ENCODE data around the gene AIRE.
A peak's percentile ranks its signal among the peaks of the same experiment; 100 is the strongest.

Gene AIRE

DNA sequence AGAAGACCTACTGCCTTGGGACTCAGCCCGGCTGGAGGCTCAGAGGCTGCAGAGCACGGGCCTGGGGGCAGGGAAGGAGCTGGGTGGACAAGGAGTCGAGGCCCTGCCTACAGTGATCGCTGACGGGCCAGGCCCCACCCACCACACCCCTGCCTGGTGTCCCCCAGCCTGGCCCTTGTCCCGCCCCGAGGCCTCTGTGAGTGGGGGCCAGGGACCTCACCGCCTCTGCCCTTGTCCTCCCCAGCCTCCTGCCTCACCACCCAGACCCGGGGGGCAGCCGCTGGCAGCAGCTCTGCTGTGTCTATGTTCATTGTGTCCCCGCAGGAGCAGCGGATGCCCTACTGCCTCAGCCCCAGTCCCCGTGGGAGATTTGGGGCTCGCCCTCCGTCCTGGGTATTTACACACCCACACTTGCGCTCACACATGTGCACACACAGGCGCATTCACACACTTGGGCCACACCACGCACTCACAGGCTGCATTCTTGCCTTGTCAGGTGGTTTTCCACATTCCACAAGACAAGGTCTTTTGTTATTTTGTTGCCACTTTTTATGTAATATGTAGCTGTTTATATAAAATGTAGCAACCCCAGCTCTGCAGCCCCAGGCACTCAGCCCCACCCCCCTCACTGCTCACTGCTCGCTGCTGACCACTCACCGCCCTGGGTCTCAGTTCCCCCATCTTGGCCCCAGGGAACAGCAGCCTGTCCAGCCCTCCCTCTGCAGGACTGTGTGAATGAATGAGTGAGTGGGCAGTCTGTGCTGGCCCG, 21.4 kb downstream of the AIRE start:
- no peak for DNase-seq

DNA sequence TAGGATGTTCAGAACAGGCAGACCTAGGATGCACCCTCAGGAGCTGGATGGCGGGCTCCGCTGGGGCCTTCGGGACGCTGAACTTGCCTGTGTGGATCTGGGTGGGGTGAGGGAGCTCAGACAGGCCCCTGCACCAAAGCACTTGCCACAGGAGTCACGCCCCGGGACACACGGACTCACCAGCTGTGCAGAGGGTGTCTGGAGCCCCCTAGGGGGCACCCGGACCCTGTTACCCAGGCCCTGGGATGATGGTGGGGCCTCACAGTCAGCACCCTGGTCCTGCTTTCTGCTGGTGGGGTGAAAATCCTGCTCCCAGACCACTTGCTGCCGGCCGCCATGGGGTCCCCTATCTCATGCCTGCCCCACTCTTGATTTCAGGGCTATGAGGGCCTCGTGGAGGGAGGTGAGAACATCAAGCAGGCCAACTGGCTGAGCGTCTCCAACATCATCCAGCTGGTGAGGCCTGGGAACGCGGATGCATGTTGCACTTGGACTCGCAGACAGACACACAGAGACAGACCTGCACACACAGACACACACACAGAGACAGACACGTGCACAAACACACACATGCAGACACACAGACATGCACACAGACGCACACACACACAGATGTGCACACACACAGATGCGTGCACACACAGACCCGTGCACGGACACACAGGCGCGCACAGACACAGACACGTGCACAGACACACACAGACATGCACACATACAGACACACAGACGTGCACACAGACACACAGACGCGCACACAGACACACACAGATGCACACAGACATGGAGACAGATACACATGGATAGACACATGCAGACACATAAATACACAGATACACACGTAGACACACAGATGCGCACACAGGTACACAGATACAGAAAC, 25.2 kb downstream of the AIRE start:
- no peak for DNase-seq

- no peak for DNase-seq
Observed at GRCh38 chr21:44312089-44312488, 26.4 kb downstream of the AIRE start.

DNA sequence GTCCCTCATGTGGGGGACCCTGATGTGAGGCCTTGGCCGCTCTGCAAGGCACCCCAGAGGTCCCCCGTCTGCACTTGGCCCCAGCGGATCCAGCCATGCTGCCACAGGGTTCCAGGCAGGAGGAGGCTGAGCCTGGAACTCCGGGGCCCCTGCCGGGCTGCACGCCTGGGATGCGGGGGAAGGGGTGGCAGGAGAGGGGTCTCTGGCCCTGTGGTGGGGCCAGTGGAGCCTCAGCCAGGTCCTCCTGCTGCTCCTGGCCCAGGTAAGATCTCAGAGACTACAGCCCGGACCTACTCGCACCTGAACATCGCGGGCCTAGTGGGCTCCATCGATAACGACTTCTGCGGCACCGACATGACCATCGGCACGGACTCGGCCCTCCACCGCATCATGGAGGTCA, 27.0 kb downstream of the AIRE start:
- no peak for DNase-seq

DNA sequence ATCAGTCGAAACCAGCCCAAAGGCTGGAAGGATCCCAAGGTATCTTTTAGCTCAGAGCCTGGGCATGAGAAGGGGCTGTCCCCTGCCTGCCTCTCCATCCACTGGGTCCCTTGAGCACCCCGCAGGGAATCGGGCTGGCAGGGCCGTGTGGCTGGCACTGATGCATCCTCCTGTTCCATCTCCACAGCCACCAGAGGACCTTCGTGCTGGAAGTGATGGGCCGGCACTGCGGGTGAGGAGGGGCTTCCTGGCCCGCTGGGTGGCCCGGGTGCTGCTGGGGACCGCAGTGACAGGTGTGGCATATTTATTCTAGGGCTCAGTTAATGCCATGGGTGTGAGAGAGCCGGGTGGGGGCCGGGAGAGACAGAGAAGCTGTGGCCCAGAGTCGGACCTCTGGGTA, 27.8 kb downstream of the AIRE start:
- no peak for DNase-seq

GRCh38 chr21:44314128-44314527, 28.5 kb downstream of the AIRE start:
- no peak for DNase-seq

DNA sequence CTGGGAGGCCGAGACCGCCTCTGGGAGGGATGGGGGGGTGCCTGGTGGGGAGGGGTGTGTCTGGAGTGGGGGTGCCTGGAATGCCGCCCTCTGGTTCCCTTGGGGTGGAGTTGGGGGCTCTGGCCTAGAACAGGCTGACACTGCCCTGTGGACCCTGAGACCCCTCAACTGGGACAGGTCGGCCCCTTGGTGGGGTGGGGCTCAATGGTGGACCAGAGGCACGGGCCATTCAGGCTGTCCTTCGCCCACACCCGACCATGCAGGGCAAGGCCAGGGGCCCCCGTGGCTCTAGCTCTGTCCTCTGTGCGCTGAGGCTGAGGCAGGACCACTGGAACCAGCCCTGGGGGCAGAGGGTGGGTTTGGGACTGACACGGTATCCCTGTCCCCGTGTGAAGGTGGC, 28.9 kb downstream of the AIRE start:
- no peak for DNase-seq

DNA sequence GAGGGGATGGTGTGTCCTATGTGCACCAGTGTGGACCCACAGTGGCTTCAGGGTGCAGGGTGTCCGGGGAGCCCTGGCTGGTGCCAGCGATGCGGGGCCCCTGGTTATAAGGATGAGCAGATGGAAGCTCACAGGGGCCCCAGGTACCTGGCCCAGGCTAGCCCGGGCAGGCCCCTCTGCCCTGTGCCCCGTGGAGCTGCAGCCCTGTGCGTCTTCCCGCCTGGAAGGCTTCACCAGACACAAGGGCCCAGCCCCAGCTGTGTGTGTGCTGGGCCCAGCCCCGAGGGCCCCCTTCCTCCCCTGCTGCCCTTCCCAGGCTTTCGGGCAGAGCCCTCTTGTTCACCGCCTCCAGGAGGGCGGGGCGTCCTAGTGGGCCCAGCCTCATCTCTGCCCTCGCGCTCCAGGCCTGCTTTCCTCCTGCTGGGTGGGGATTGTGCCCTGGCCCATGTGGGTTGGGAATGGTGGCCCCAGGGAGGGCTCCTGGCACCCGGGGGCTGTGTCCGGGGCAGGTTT, 30.1 kb downstream of the AIRE start:
- DNase-seq = no peak

DNA sequence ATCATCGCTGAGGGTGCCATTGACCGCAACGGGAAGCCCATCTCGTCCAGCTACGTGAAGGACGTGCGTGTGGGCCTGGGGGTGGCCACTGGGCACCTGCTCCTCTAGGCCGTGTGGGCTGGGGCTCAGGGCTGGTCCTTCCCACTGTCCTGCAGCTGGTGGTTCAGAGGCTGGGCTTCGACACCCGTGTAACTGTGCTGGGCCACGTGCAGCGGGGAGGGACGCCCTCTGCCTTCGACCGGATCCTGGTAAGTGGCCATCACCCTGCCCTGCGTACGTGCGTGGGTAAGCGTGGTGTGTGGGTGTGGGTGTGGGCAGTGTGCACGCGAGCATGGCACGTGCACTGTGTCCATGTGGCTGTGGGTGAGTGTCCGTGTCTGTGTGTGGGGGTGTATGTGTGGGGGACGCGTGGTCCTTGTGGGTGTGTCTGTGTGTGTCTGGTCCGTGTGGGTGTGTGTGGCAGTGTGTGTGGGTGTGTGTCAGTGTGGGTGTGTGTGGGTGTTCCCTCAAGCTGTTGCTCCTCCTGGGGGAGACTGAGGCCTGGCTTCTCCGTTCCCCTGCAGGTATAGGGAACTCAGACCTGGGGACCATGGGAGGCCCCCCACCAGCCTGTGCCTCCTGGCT, 30.7 kb downstream of the AIRE start:
- DNase-seq = no peak

GRCh38 chr21:44317241-44317782, 31.6 kb downstream of the AIRE start:
- peak; percentile 50 for DNase-seq

- DNase-seq = no peak
Observed at GRCh38 chr21:44317871-44318270, 32.2 kb downstream of the AIRE start.

DNA sequence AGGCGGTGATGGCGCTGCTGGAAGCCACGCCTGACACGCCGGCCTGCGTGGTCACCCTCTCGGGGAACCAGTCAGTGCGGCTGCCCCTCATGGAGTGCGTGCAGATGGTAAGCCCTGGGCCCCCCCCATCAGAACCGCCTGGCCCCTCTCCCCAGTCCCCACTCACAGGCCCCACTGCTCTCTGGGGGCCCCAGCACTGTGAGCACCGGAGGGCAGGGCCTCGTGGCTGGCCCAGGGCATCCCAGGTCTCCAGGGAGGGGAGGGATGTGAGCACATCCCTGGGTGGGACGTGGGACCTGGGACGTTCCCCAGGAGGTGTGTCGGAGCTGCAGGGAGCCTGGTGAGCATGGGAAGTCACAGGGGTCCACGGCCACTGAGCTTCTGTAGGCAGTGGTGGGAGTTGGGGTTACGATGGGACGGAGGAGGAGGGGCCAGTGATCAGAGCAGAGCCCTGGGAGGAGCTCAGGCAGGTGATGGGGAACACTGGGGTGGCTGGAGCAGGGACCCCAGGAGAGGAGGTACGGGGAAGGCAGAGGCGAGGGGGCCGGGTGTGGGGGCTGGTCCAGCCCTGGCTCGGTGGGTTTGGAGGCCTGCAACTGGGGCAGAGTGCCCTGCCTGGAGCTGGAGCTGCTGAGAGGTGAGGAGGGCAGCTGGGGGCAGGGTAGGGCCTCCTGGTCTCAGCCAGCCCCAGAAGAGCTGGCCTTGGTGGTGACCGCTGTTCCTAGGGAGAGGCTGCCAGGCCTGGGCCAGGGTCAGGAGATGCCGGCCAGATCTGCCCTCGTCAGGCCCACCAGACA, 33.0 kb downstream of the AIRE start:
- DNase-seq = no peak

- DNase-seq = no peak
Observed at GRCh38 chr21:44319407-44320065, 33.9 kb downstream of the AIRE start.

- DNase-seq = no peak
Observed at GRCh38 chr21:44320847-44321246, 35.2 kb downstream of the AIRE start.

DNA sequence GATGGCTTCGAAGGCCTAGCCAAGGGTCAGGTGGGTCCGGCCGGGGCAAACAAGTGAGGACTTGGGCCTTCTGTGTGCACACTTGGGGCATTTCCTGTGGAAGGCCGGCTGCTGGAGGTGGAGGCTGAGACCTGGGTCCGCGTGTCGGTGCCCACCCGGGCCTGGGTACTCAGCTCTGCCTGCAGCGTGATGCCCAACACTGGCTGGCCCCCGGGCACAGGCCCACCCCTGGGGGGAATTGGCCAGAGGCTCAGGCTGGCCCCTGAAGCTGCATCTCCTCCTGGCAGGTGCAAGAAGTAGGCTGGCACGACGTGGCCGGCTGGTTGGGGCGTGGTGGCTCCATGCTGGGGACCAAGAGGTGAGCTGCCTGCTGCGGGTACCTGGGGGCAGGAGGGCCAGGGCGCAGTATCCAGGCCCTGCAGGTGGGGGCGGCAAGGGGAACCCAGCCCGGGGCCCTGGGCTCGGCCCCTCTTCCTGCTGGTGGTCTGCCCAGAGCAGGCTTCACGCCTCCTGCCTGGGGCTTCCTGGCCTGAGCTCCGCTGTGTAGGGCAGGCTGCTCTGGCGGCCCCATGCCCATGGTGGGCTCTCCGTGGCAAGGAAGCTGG, 36.3 kb downstream of the AIRE start:
- DNase-seq = no peak

- no peak for DNase-seq
Observed at GRCh38 chr21:44322621-44323325, 37.1 kb downstream of the AIRE start.

- no peak for DNase-seq
Observed at GRCh38 chr21:44323591-44323990, 37.9 kb downstream of the AIRE start.

GRCh38 chr21:44324106-44324853, 38.6 kb downstream of the AIRE start:
- DNase-seq = no peak

- DNase-seq = no peak
Observed at GRCh38 chr21:44324854-44325107, 39.1 kb downstream of the AIRE start.

All from midbrain (tissue), 1 donor.